Right atrium auricular region (tissue), 2 donors: ENCODE data around the gene LSP1. TPM values are rescaled to one million over a fixed set of nuclear protein-coding genes. Genes with fewer than 3 reads are reported as not detected.

ENCODE experiments used
- DNase-seq: peaks from one replicate; pipeline ENCODE4 v3.0.0-alpha.2; 2019; ENCODE audit warnings: low spot score
- H3K27ac ChIP-seq, 2 donors: fragments of 200-600 bp; sonication (generic); 1 replicate in 1 of 2; 2 replicates in 1 of 2; pipeline ENCODE4 v1.5.1; 2016 to 2019
- H3K27me3 ChIP-seq, 2 donors: fragments of 200-600 bp; sonication (generic); one replicate each; pipeline versions ENCODE4 v1.5.1 to v1.6.0; 2017 to 2019
- H3K36me3 ChIP-seq: fragments of 200-600 bp; sonication (generic); one replicate; pipeline ENCODE4 v1.5.1; 2016
- H3K4me1 ChIP-seq, 2 donors: fragments of 200-600 bp; sonication (generic); one replicate each; pipeline versions ENCODE4 v1.5.1 to v1.6.0; 2017 to 2019
- H3K4me3 ChIP-seq, 2 donors: fragments of 200-600 bp; sonication (generic); 1 replicate in 1 of 2; 2 replicates in 1 of 2; pipeline ENCODE4 v1.5.1; 2017 to 2019; ENCODE audit warnings: mild to moderate bottlenecking in 1 of 2, moderate library complexity in 1 of 2
- H3K9me3 ChIP-seq, 2 donors: fragments of 200-600 bp; sonication (generic); one replicate each; pipeline ENCODE4 v1.5.1; 2019
- total RNA-seq, 2 donors: library from RNA; depleted of rRNA; stranded (reverse); fragments of >200 nt; gene quantifications; one replicate each; pipeline ENCODE4 v1.1.0, GENCODE V29; 2016
- TF ChIP-seq, protein P1 (sequence below), 2 donors: fragments of 200-600 bp; sonication (generic); IDR thresholded peaks; one replicate each; pipeline ENCODE4 v1.5.1; 2019; ENCODE audit warnings: antibody characterized with exemption in 2 of 2

LSP1 gene
- total RNA-seq, 2 donors from 2014 or later: 7.9 to 12.1 TPM

DNA sequence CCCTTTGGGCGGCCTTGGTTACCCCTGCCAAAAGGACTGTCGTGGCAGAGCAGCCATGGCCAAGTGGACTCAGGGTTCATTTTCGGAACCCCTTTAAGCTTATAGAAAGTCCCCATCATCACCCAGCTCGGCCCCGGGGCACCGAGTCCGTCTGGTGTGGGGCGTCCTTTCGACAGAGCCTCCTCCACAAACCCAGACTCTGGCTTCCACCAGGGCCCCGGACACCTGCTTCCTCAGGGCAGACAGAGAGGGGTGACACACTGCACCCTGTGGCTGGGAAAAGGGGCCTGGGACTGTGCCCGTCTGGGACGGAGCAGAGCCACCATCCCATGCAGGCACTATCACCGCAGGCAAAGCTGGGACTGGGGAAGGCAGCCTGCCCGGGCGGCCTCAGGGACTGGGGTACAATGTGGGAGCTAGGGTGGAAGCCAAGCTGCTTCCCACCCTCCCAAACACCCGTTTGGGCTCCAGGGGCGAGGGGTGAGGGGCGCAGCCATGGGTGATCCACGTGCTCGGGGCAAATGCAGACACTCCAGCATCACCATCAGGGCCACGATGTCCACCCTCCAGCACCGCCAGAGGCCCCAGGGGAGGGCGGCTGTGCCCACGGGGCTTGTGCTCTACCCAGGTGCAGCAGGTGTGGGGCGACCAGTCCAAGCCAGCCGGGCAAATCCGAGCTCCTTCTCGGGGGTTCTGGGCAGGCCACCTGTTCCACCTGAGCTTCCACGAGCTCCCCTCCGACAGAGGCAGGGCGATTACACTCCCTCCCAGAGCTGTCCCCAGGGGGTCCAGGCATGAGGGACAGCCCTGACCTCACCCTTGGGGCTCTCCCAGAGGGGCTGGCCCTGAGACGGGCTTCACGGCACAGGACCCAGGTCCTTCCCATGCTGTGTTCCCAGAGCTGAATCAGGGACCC lies 82.5 kb downstream of the LSP1 start:
- H3K27ac ChIP-seq: no peak overlapping the region
- H3K27me3 ChIP-seq: no peaks in the 10 kb centered on the region
- no peak for DNase-seq
- TF ChIP-seq, protein P1, sequence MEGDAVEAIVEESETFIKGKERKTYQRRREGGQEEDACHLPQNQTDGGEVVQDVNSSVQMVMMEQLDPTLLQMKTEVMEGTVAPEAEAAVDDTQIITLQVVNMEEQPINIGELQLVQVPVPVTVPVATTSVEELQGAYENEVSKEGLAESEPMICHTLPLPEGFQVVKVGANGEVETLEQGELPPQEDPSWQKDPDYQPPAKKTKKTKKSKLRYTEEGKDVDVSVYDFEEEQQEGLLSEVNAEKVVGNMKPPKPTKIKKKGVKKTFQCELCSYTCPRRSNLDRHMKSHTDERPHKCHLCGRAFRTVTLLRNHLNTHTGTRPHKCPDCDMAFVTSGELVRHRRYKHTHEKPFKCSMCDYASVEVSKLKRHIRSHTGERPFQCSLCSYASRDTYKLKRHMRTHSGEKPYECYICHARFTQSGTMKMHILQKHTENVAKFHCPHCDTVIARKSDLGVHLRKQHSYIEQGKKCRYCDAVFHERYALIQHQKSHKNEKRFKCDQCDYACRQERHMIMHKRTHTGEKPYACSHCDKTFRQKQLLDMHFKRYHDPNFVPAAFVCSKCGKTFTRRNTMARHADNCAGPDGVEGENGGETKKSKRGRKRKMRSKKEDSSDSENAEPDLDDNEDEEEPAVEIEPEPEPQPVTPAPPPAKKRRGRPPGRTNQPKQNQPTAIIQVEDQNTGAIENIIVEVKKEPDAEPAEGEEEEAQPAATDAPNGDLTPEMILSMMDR (IDR thresholded peaks at IDR 0.05): no peak
- H3K36me3 ChIP-seq: no peaks in the 10 kb centered on the region
- H3K4me3 ChIP-seq: no peak overlapping the region
- H3K9me3 ChIP-seq: no peaks in the 10 kb centered on the region
- peaks cover 0 to 12% of the 10 kb centered on the region in 2 donors for H3K4me1 ChIP-seq

DNA sequence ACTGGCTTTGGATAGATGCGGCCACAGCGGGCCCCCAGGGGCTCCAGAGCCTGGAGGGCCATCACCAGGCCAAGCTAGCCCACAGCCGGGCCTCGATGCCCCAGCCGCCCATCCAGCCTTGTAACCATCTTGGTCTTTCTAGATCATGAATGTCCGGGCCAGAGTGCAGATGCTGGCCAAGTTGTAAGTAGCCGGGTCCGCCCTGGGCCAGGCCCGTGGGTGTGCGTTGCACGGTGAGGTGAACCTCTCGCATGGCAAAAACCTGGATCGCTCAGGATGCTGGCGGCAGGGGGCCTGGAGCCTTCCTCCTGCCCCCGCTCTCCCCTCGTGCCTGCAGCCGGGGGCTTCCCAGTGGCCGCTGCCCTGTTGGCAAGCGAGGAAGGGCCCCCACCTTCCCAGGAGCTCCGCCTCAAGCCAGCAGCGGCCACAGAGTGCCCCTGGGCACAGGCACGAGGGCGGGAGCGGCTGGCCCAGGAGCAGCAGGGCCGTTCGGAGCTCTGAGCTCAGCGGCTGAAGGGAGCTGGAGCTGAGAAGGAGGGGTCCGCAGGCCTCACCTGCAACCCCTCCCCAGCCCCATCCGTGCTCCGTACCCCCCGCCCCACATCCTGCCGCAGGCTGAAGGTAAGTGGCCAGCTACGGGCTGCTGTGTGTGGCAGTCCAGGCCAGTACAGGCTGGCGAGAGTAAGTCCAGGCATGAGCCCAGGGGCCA lies 83.3 kb downstream of the LSP1 start:
- no peak for DNase-seq
- no peaks in the 10 kb centered on the region for H3K36me3 ChIP-seq
- H3K27ac ChIP-seq: no peak overlapping the region
- TF ChIP-seq, protein P1 (IDR thresholded peaks at IDR 0.05): no peak
- no peaks in the 10 kb centered on the region for H3K9me3 ChIP-seq
- H3K4me3 ChIP-seq: no peak overlapping the region
- no peaks in the 10 kb centered on the region for H3K27me3 ChIP-seq
- peaks cover 0 to 12% of the 10 kb centered on the region in 2 donors for H3K4me1 ChIP-seq

DNA sequence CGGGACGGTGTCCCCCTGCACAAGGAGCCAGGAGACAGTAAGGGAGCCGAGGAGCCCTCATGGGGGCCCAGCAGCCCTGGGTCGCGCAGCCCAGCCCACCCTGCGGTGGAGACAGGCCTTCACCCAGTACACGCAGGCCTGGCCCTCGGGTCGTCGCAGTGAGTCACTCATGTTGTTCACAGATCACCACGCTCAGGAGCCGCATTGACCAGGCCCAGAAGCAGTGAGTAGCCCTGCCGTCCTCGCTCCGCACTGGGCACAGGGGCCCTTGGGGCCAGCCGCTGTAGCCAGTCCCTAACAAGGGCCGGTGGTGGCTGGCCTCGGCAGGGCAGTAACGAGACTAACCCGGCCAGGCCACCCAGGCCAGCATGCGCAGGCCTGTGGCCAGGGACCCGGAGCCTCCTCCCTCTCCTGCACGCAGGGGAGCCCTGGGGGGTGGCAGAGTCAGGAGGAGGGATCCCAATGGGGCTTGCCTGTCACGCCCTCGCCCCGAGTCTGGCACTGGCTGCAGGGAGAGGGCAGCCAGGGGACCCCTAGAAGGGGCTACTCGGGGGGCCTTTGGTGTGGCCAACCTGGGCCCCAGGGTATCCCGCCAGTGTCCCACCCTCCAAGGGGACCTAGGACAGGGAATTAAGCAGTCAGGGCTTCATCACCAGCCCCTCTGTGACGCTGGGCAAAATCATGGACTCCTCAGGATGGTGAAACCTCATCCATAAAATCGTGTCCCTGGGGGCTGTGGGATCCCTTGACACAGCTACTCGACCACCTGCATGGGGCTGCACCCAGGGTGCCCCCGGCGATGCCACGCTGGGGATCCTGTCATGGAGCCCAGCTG lies 84.1 kb downstream of the LSP1 start:
- H3K27ac ChIP-seq: no peak overlapping the region
- no peak overlapping the region for H3K4me3 ChIP-seq
- H3K9me3 ChIP-seq: no peaks in the 10 kb centered on the region
- no peak for DNase-seq
- TF ChIP-seq, protein P1 (IDR thresholded peaks at IDR 0.05): no peak
- H3K4me1 ChIP-seq: peaks cover 0 to 12% of the 10 kb centered on the region in 2 donors
- H3K27me3 ChIP-seq: no peaks in the 10 kb centered on the region
- H3K36me3 ChIP-seq: no peaks in the 10 kb centered on the region

DNA sequence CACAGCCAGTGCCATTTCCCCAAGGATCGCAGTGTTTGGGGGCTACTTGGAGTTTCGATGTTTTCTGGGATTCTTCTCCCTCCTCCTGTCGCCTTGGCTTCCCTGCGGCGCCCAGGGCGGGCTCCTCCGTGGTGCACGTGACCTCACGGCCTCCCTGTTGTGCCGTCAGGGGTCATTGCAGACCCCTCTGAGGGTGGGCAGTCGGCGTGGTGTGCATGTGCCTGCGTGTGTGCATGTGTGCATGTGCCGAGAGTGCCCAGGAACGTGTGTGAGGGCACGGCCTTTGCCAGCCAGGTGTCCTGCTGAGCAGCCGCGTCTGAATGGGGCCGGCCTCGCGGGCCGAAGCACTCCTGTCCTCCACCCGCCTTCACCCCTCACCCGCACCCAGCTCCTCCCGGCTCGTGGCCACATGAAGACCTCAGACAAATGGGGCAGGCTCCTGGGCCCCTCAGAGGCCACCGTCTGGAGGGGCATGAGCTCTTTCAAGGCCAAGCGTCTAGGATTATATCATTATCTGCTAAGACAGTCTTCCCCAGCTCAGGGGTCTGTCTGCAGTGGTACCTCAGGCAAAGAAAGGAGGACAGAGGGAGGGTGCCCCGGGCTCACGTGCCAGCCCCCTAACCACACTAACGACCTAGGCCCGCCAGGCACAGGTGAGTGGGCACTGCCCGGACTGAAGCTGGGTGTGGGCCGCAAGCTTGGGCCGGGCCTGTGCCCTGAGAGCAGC lies 84.9 kb downstream of the LSP1 start:
- Histone ChIP-seq H3K4me1 (peaks cover 0 to 12% of the 10 kb centered on the region in 2 donors), H3K36me3 (no peaks in the 10 kb centered on the region), H3K27me3 (no peaks in the 10 kb centered on the region), H3K27ac (no peak overlapping the region), H3K9me3 (no peaks in the 10 kb centered on the region), H3K4me3 (no peak overlapping the region)
- DNase-seq: no peak
- TF ChIP-seq, protein P1 (IDR thresholded peaks at IDR 0.05): no peak
